Measurements from ENCODE around the gene ENAH.
A peak's percentile ranks its signal among the peaks of the same experiment; 100 is the strongest.

ENAH gene

DNA sequence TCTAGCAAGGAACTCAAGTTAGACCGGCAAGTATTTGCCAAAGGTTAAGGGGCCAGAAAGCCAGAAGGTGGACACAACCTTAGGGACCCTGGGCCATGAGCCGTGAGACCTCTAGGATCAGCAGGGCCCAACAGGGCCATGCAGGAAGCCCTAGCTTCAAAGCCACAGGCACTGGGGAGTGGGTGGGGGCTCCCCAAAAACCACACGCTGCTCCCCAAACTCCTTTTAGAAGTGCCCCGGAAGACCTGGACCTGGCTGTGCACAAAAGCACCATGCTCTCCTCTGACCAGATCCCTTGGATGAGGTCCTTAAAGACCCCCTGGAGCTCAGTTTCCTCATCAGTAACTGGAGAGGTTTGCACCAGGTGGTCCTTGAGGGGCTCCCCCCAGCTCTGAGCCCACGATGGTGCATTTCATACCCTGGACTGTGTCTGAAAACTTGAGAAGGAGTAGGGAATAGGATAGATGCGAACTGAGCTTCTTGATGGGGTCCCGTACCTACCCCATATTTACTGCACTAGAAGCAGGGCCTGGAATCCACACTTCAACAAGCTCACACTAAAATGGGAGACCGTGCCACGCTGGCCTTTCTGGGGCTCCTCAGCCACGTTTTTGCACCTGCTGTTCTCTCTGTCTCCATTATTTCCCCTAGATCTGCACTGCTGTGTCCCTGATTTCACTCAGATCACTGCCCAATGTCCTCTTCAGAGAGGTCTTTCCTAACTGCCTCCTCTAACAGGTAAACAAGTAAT lies 184.5 kb downstream of the ENAH start:
- peak overlapping the region in 19 of 21 experiments; percentile 32 to 99 (median 89) for H3K27ac ChIP-seq
- H3K4me3 ChIP-seq: peak overlapping the region in 5 of 7 experiments; percentile 37 to 40 (median 39)

DNA sequence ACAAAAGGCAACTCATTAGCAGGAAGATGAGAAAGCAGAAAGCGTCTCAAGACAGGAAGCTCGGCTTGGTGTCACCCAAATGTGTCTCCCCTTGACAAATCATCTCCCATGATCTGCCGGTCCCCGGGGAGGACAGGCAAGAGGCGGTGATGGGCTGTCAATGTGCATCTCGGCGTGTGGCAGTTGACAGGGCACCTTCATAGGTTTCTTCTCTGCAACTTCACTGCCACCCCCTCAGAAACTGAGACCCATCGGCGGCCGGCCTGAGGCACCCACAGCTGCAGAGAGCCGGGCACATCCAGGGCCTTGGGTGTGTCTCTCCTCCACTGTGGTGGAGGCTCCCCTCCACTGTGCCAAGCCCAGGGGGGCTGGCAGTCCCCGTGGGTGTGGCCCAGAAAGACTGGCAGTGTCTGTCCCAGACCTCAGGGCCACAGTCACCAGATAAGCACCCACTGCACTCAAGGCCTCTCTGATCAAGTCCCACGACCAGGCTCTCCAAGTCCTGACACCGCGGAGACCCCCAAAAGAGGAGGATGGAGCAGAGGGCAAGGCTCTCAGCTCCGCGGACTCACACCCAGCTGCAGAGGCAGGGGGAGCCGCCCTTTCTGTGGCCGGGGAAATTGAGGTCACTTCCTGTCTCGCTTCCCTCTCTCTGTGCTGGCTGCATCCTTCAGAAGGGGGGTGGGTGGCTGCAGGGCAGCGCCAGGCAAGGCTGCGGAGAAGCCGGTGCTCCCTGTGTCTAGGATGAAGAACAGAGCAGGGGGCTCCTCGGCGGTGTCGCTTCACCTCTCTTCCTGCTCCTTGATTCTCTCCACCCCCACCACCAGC lies 185.5 kb downstream of the ENAH start:
- peak overlapping the region; percentile 27 to 40 (median 38) for H3K4me3 ChIP-seq
- H3K27ac ChIP-seq: peak overlapping the region; percentile 32 to 99 (median 88)

DNA sequence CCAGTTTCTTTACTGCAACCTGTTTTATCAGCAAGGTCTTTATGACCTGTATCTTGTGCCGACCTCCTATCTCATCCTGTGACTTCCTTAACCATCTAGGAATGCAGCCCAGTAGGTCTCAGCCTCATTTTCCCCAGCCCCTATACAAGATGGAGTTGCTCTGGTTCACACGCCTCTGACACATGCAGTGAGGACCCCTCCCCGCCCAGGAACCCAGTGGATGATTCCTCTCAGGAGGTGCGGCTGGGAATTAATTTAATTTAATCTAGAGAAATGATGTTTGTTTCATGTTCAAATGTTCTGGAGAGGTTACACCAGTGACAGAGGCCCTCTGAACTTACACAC lies 186.1 kb downstream of the ENAH start:
- Histone ChIP-seq H3K27ac (peak overlapping the region in 17 of 21 experiments; percentile 32 to 99 (median 91)), H3K4me3 (peak overlapping the region in 3 of 7 experiments; percentile 37 to 40 (median 39))

DNA sequence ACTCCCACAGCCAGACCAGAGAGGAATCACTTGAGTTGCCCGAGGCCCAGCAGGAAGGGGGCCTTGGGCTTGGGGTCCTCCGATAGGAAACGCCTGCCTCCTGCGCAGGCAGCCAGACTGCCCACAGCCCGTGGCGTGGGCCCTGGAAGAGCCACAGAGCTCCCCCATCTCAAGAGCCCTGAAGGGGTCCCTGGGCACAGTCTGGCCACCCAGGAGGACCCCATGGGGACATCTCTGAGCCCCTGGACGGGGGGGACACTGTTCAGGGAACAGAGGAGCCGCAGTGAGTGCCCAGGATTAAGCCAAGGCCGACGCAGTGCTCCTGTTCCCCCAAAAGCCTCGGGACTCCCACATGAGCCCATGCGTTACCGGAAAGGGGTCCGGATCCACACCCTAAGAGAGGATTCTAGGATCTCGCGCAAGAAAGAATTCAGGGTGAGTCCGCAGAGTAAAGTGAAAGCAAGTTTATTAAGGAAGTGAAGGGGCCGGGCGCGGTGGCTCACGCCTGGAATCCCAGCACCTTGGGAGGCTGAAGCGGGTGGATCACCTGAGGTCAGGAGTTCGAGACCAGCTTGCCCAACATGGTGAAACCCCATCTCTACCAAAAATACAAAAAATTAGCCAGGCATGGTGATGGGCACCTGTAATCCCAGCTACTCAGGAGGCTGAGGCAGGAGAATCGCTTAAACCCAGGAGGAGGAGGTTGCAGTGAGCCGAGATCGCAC lies 187.0 kb downstream of the ENAH start:
- no peak overlapping the region for H3K4me3 ChIP-seq
- peak overlapping the region in 1 of 21 experiments; percentile 91 for H3K27ac ChIP-seq

DNA sequence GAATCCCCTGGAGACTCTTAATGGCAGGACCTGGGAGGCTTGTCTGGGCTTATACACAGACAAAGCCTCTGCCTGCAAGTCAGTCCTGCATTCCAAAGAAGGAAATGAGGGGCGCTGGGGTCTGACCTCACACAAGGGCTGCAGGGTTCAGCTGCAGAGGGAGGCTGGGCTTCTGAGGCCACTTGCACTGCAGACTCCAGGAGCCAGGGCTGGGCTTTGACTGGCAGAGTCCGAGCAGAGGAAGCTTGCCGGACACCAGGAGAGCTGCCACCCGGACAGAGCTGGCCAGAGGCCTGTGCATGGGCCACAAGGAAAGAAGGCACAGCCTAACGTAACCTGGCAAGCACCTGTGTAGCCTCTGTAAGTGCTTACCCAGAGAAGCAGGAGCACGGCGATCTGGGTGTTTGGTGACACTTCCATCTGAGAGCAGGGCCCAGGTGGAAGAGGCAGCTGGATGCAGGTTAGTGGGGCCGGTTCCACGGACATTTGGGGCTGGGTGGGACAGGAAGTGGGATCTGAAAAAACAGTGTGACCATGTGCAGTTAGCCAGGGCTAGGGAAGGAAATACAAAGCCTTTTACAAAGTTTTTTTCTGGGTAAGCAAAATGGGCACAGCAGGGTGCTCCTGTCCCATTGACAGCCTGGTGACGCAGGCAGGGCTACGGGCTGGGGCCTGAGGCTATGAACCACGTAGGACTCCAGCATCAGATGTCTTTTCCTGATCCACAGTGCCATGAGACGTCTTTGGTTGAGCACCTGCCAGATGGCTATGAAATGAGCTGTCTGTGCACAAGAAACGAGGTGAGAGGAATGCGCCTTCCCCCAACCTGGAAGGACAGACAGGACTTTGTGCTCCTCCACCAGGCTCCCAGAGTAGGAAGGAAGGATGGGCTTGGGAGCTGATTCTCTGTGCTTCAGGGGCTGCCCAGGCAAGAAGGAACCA lies 187.8 kb downstream of the ENAH start:
- no peak overlapping the region for H3K27ac ChIP-seq
- no peak overlapping the region for H3K4me3 ChIP-seq

DNA sequence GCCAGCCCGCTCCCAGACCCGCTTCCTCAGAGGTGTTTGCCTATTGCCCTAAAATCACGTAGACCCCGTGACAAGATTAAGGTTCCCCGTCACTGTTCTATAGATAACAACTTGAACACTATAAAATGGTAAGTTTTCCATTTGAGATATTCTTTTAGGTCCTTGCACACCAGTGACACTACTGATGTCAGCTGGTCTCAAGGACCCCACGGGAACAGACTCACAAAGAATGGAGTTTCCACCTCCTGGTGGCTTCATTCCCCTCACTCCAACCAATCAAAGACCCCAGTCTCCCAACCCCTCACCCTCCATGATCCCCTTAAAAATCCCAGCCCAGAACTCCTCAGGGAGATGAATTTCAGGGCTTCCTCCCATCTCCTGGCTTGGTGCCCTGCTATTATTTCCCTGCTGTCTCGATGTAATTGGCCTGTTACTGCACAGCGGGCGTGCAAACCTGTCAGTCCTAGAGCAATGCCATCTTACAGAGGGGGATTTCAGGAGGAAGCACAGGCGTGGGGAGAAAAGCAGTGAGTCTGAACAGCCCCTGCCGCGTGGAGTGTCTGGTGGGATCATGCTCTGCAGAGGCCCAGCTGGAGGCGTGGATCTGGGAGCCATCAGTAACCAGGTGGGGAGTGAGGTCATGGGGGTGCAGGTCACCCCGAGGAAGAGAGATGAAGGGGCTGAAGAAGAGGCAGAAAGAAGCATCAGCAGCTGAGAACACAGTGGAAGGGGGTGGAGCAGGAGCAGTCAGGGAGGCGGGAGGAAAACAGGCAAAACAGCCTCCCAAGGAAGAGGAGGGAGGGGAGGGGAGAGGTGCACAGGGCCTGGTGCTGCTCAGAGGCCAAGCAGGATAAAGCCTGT lies 190.0 kb downstream of the ENAH start:
- H3K27ac ChIP-seq: peak overlapping the region in 1 of 21 experiments; percentile 14

DNA sequence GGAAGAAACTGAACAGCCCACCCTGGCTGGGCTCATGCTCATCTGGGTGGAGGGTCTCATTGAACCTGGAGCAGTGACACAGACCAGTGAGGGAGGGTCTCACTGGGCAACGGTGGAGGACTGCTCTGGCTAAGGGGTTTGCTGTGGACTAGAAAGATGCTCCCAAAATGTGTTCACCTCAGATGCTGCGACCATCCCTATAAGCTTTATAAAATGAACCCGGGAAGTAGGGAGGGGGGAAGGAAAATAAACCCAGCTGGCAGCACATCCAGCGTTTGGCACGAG lies 190.6 kb downstream of the ENAH start:
- Histone ChIP-seq H3K4me3 (no peak overlapping the region), H3K27ac (no peak overlapping the region)

More for the DNA sequence above, 190.0 kb downstream of the ENAH start:
- no peak overlapping the region for H3K4me3 ChIP-seq

DNA sequence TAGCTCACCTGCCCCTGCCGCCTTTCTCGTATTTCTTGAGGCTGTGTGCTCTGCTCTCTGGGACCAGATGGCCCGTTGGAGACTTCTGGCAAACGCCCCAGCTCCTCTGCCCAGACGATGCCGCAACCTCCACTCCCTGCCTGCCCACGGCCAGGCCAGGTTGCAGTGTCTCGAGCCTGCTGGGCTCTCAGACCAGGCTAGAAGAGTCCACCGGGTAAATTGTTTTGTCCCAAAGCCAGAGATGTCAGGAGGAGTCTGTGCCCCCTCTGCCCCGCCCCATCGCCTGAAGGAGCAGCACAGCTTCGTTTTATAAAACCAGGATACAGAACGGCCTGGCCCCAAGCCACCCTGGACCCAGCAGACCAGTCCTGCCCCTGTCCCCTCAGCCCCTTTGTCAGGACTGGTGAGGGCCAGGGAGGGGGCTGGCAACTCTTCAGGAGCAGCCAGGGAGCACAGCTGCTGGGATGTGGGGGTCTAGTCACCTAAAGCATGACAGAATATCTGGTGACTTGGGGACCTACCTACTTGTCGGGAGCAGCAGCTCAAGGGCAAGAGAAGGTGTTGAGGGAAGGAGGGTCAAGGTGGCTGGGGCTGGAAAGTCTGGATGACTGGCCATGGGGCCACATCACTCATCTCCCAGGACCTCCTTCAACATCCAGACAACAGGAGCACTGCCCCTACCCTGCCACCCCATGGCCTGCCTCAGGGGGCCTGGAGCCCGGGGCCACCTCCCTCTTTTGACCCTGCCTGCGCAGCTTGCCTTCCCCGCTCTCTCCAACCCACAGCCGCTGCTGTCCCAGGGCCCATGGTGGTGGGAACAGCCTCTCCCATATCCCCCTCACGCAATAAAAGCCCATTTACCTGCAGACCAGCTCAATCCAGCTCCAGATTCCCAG lies 191.1 kb downstream of the ENAH start:
- Histone ChIP-seq H3K4me3 (no peak overlapping the region), H3K27ac (peak overlapping the region in 2 of 21 experiments; percentile 46 to 72)

DNA sequence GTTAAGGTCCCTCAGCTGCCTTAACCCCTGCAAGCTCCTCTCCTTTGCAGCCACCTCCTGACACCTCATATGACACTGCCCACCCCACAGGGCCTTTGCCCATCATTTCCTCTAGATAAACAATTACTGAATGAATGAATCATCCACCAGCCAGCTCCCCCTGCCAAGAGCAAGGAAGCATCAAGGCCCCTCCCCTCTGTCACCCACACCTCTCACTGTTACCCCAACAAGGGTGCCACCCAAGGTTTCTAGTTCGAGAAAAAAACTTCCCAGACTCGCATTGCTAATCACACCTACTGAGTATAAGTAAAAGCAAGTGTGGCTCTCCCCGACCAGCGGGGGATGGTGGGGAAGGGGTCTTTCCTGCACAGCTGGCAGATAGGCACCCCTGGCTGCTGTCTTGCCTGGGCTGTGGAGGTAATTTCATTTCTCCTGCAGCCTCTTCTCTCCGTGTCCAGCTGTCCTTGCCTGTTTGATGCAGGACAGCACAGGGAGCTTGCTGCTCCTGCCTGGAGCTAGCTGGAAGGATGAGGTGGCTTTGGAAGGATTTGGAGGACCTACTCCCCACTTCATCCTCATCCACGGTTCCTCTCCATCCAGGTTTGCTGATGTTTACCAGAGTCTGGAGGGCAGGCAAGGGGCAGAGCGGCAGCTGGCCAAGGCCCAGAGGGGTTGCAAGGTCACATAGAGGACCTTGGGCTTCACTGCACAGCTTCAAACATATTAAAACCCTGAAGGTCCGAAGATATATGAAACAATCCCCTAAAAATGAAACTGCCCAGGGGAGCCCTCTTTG lies 192.0 kb downstream of the ENAH start:
- Histone ChIP-seq H3K27ac (peak overlapping the region in 4 of 21 experiments; percentile 9 to 72 (median 35)), H3K4me3 (no peak overlapping the region)

DNA sequence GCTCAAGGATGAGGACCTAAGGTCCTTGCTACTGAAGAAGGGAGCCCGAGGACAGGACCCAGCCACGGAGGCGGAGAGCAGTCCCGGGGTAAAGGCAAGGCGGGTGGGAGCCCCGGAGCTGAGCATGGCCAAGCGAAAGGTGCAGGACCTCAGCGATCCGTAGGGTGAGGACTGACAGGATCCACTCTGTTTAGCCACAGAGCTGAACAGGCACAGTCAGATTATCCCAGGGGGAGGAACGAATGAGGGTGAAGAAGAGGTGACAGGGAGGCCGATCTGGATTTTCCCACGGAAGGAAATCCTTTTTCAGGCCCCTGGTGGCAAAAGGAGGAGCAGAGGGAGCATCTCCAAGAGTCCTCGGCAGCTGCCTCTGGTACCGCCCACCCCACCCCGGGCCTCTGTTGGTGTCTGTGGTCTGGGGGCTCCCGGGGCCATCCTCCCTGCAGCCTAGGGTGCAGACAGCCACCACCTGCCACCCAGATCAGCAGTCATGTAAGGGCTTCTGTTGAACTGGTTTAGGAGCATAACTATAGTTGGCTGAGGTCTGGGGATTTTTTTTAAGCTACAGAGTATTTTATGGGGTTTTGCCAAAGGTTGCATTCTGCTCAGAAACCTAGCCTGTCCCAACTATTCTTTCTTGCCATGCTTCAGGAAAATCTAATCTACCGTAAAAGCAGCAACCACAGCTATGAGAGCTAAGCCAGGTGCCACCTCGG lies 192.7 kb downstream of the ENAH start:
- peak overlapping the region in 3 of 21 experiments; percentile 9 to 62 (median 28) for H3K27ac ChIP-seq

DNA sequence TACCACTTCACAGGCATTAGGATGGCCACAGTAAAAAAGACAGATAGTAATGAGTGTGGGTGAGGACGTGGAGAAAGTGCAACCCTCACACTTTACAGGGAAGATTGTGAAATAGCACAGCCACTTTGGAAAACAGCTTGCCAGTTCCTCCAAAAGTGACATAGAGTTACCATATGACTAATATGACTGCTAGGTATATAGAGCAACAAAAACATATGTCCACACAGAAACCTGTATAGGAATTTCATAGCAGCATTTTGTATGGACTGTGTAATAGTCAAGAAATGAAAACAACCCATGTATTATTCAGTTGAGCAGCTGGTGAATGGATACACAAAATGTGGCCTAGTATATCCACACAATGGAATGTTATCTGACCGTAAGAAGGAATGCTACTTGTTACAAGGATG lies 194.7 kb downstream of the ENAH start:
- peak overlapping the region in 3 of 21 experiments; percentile 14 to 26 (median 22) for H3K27ac ChIP-seq
- no peak overlapping the region for H3K4me3 ChIP-seq

More for the DNA sequence above, 192.7 kb downstream of the ENAH start:
- H3K4me3 ChIP-seq: no peak overlapping the region

DNA sequence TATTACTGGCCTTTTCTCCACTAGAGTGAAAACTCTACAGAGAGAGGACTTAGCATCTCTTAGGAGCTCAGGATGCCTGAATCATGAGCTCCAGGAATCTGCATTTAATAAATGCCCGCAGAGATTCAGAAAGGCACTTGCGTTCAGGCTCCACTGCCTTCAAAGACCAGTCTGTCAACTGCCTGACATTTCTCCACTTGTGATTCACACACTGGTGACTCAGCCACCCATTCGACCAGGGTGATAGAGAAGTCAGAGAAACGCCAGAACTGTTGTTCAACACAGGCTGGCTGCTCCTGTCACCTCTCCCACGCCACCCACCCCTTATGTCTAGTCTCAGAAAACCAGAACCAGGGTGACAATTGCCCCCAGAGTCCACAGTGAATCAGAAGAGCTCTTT lies 198.2 kb downstream of the ENAH start:
- H3K27ac ChIP-seq: peak overlapping the region in 14 of 21 experiments; percentile 10 to 63 (median 38)

DNA sequence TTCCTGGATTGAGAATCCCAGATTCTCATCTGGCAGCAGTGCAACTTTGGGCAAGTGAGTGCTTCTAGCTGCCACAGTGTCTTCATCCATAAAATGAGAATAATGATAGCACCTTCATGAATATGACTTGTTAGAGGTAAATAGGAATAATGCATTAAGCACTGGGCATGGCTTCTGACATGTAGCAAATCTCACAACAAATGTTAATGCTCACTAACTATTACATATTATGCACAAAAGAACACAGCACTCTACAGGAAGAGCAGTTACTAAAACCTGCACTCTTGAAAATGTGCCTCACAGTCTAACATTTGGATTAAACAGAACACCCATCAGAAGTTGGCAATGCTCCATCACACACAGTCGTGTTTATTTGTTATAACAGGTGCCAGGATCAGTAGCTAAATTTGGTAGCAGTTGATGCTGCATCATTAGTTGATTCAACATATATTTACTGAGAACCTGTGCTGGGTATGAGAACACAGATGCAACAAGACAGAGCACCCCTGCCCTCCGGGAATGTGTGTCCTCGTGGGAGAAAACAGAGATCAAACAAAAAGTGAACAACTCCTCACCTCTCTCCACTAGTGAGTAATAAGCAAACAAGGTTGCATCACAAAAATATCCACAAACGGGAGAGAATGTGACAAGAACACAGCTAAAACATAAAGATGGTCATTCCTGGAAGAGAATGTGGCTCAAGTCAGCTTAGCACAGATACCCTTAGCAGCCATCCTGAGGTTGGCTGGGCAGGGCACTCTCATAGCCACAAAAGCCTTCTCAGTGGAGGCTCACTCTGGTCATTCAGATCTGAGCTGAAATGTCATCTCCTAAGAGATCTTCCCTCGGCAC lies 198.9 kb downstream of the ENAH start:
- Histone ChIP-seq H3K4me3 (no peak overlapping the region), H3K27ac (peak overlapping the region in 10 of 21 experiments; percentile 10 to 63 (median 43))

More for the DNA sequence above, 198.2 kb downstream of the ENAH start:
- no peak overlapping the region for H3K4me3 ChIP-seq

DNA sequence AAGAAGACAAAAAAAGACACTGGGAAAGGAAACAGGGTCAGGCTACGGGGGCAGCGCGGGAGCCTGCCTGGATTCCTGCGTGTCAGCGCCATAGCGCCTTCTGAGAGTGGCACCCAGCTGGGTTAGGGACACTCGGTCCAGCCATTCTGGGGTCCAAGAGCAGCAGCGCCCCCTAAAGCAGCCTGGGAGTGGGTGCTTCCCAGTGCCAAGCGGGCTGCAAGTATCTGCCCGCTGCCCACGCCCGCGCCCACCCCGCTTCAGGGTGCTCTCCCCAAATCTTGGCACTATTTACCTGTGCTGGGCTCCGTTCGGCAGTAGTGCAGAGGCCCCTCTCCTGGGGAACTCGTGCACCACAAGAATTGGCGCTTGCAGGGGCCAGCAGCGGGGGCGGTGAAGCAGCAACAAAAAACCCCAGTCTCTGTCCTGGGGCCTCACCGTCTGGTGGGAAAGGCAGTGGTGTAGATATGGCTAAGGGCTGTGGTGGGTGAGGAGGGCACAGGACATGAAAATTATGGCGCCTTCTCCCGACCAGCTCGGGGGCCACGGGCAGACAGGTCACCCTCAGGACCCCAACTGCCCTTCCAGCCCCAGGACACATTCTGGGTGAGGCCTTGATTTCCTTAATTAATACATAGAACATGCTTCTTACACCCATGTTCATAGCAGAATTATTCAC lies 200.9 kb downstream of the ENAH start:
- Histone ChIP-seq H3K4me3 (no peak overlapping the region), H3K27ac (no peak overlapping the region)
